ENCODE results near the gene ACTMAP. TPM values are rescaled to one million over a fixed set of nuclear protein-coding genes. Genes with fewer than 3 reads are reported as not detected.

Gene ACTMAP
- total and polyA plus RNA-seq, 11 donors = 4.2 to 11.1 (median 8.1) TPM

DNA sequence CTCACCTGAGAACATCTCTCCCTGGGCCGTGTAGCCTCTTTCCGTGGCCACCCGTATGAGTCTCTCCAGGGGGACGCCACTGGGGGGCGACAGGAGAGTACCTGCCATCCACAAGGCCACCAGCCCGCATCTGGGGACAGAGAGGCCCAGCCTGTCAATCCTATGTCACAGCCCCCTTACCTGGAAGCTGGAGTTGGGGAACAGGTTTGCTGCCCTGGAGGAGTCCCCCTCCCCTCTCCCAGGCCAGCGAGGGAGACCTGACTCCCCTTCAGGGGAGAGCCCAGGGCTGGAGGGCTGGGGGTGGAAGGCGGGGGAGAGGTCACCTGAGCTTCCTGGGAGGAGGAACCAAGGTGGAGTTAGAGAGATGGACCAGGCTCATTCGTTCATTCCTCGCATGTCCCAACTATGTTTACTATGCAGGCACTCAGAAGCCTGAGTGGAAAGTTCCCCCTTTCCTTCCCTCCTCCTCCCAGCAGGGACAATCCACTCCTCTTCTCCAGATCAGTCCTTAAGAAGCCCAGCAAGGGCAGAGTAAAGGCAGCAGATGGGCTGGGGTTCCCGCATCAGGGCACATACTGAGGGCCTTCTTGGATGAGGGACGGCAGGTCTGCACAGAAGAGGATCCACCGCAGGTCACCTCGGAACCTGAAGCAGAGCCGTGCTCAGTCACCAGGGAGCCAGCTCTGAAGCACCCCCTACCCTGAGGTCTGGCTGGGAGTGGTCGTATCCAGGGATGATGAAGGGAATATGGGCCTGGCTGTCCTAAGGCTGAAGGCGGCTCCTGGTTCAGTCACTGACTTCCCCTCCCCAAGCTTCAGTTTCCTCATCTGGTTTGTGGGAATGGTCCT lies 5.5 kb downstream of the ACTMAP start:
- no peak for ATAC-seq
- peaks cover 0 to 11% (median 6%) of the 10 kb centered on the region in 9 donors for H3K36me3 ChIP-seq
- intact Hi-C loops (cut with DNase I) = no loop called here
- no peaks in the 10 kb centered on the region for H3K27me3 ChIP-seq
- no peak overlapping the region for H3K4me3 ChIP-seq
- H3K27ac ChIP-seq = no peak overlapping the region
- TF ChIP-seq, protein P1, sequence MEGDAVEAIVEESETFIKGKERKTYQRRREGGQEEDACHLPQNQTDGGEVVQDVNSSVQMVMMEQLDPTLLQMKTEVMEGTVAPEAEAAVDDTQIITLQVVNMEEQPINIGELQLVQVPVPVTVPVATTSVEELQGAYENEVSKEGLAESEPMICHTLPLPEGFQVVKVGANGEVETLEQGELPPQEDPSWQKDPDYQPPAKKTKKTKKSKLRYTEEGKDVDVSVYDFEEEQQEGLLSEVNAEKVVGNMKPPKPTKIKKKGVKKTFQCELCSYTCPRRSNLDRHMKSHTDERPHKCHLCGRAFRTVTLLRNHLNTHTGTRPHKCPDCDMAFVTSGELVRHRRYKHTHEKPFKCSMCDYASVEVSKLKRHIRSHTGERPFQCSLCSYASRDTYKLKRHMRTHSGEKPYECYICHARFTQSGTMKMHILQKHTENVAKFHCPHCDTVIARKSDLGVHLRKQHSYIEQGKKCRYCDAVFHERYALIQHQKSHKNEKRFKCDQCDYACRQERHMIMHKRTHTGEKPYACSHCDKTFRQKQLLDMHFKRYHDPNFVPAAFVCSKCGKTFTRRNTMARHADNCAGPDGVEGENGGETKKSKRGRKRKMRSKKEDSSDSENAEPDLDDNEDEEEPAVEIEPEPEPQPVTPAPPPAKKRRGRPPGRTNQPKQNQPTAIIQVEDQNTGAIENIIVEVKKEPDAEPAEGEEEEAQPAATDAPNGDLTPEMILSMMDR (IDR thresholded peaks at IDR 0.05) = peak in 1 of 12 donors; percentile 32
- no peak for TF ChIP-seq POLR2A (IDR thresholded peaks at IDR 0.05)
- H3K4me1 ChIP-seq = peaks cover 2 to 56% (median 23%) of the 10 kb centered on the region in 12 donors
- 70 to 81% (median 74%) methylated on average over 17 of the region's 17 CpGs for WGBS, 4 donors
- DNase-seq = no peak
- H3K9me3 ChIP-seq = no peaks in the 10 kb centered on the region

DNA sequence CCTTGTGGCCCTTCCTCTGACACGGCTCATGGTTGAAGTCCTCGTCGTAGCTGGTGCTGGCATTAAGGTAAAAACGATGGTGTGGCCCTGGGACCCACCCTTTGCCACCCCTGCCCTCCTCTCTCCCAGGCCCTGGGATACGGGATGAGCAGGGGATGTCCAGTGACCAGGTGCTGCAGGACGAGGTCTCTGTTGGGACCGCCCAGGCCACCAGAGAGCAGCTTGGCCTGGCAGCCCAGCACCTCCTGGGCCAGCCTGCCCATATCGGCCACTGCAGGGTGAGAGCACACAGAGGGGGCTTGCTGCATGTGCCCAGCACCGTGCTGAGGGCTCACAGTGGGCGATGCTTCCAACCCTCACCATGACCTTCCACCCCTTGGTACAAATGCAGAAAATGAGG lies 6.4 kb downstream of the ACTMAP start:
- H3K27ac ChIP-seq = no peak overlapping the region
- peaks cover 0 to 47% (median 14%) of the 10 kb centered on the region in 12 donors for H3K4me1 ChIP-seq
- H3K36me3 ChIP-seq = peaks cover 0 to 19% (median 14%) of the 10 kb centered on the region in 9 donors
- no peak overlapping the region for H3K4me3 ChIP-seq
- no peak for TF ChIP-seq POLR2A (IDR thresholded peaks at IDR 0.05)
- TF ChIP-seq, protein P1 (IDR thresholded peaks at IDR 0.05) = no peak
- H3K27me3 ChIP-seq = no peaks in the 10 kb centered on the region
- intact Hi-C loops (cut with DNase I) = no loop called here
- no peaks in the 10 kb centered on the region for H3K9me3 ChIP-seq
- 89 to 94% (median 90%) methylated on average over 7 to 10 of the region's 10 CpGs for WGBS, 4 donors
- DNase-seq (no peak), ATAC-seq (no peak)

DNA sequence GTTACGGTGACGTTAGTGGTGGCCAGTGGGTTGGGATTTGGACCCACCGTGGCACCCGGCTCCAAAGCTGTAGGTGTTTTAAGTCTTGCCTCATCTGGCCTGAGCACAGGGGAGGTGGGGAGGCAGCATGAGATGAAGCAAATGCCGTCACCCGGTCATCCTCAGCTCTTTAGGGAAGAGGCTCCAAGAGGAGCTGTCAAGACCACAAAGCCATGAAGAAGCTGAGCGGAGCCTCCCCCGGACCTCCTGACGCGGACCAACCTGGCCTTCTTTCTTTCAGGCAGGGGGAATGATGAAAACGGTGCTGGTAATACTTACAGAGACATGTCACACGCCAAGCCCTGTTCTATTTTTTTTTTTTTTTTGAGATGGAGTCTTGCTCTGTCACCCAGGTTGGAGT lies 7.4 kb downstream of the ACTMAP start:
- no peak overlapping the region for H3K27ac ChIP-seq
- peaks cover 0 to 37% (median 13%) of the 10 kb centered on the region in 12 donors for H3K4me1 ChIP-seq
- DNase-seq (no peak), ATAC-seq (no peak)
- no peak for TF ChIP-seq POLR2A (IDR thresholded peaks at IDR 0.05)
- TF ChIP-seq, protein P1 (IDR thresholded peaks at IDR 0.05) = no peak
- no peaks in the 10 kb centered on the region for H3K27me3 ChIP-seq
- WGBS, 4 donors = 89 to 93% (median 91%) methylated on average over 12 of the region's 12 CpGs
- H3K4me3 ChIP-seq = no peak overlapping the region
- H3K9me3 ChIP-seq = no peaks in the 10 kb centered on the region
- peaks cover 0 to 30% (median 21%) of the 10 kb centered on the region in 9 donors for H3K36me3 ChIP-seq
- intact Hi-C loops (cut with DNase I) = no loop called here

DNA sequence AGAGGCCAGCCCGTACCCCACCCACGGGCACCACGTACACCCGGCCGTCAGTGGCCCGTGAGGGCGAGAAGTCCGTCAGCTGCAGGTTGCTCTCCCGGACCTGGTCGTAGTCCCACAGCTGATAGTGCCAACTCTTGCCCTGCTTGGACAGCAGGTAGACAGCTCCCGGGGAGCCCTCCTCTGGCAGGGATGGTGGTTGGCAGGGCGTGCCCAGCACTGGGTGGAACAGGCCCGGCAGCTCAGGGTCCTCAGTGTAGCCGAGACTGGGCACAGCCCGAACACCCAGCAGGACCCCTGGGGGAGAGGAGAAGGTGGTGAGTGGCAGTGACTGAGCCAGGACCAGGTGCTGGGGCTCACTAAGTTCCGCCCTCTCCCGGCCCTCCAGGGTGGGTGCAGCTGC lies 7.8 kb downstream of the ACTMAP start:
- H3K27ac ChIP-seq = no peak overlapping the region
- DNase-seq = no peak
- H3K9me3 ChIP-seq = no peaks in the 10 kb centered on the region
- intact Hi-C loops (cut with DNase I) = no loop called here
- H3K4me3 ChIP-seq = no peak overlapping the region
- peaks cover 0 to 33% (median 13%) of the 10 kb centered on the region in 12 donors for H3K4me1 ChIP-seq
- H3K36me3 ChIP-seq = peaks cover 0 to 34% (median 25%) of the 10 kb centered on the region in 9 donors
- TF ChIP-seq, protein P1 (IDR thresholded peaks at IDR 0.05) = no peak
- no peak for TF ChIP-seq POLR2A (IDR thresholded peaks at IDR 0.05)
- 85 to 100% (median 88%) methylated on average over 2 to 17 of the region's 17 CpGs for WGBS, 4 donors
- peak in 1 of 4 donors; percentile 8 for ATAC-seq
- no peaks in the 10 kb centered on the region for H3K27me3 ChIP-seq

Measured in heart left ventricle (tissue), 16 donors.